ENCODE measurements around the gene PFKFB3.
"Not testable (repeated sequence)": the region's sequence is repeated elsewhere in the genome, so short reads cannot be mapped to it uniquely, and the experiment has no call there.

DNA sequence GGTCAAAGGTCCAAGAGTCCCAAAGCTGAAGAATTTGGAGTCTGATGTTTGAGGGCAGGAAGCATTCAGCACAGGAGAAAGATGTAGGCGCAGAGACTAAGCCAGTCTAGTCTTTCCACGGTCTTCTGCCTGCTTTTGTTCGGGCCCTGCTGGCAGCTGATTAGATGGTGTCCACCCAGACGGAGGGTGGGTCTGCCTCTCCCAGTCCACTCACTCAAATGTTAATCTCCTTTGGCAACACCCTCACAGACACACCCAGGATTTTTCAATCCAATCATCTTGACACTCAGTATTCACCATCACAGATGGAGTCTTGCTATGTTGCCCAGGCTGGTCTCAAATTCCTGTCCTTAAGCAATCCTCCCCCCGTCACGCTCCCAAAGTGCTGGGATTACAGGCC, 6.2 kb upstream of the PFKFB3 start:
- TF ChIP-seq, protein P1, sequence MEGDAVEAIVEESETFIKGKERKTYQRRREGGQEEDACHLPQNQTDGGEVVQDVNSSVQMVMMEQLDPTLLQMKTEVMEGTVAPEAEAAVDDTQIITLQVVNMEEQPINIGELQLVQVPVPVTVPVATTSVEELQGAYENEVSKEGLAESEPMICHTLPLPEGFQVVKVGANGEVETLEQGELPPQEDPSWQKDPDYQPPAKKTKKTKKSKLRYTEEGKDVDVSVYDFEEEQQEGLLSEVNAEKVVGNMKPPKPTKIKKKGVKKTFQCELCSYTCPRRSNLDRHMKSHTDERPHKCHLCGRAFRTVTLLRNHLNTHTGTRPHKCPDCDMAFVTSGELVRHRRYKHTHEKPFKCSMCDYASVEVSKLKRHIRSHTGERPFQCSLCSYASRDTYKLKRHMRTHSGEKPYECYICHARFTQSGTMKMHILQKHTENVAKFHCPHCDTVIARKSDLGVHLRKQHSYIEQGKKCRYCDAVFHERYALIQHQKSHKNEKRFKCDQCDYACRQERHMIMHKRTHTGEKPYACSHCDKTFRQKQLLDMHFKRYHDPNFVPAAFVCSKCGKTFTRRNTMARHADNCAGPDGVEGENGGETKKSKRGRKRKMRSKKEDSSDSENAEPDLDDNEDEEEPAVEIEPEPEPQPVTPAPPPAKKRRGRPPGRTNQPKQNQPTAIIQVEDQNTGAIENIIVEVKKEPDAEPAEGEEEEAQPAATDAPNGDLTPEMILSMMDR (IDR thresholded peaks at IDR 0.05 in 8 of 11, conservative IDR thresholded peaks at IDR 0.05 in 3 of 11): not testable (repeated sequence)
- not testable (repeated sequence) for TF ChIP-seq POLR2AphosphoS5 (IDR thresholded peaks at IDR 0.05)

Measured in spleen (tissue), 7 donors.